GM12874 (cell line): ENCODE results near the gene LRP3.

Experiments used
- CTCF ChIP-seq: IDR thresholded peaks from 2 replicates; pipeline ENCODE4 v1.5.1; 2011; ENCODE audit warnings: low read depth, mild to moderate bottlenecking, control low read depth, low read length, moderate library complexity; ENCODE audit not compliant: insufficient read depth

The LRP3 gene

GRCh38 chr19:33210266-33210940 lies 16.3 kb downstream of the LRP3 start:
- no peak for TF ChIP-seq CTCF

- no peak for TF ChIP-seq CTCF
Measured at GRCh38 chr19:33211794-33212435, 17.8 kb downstream of the LRP3 start.

DNA sequence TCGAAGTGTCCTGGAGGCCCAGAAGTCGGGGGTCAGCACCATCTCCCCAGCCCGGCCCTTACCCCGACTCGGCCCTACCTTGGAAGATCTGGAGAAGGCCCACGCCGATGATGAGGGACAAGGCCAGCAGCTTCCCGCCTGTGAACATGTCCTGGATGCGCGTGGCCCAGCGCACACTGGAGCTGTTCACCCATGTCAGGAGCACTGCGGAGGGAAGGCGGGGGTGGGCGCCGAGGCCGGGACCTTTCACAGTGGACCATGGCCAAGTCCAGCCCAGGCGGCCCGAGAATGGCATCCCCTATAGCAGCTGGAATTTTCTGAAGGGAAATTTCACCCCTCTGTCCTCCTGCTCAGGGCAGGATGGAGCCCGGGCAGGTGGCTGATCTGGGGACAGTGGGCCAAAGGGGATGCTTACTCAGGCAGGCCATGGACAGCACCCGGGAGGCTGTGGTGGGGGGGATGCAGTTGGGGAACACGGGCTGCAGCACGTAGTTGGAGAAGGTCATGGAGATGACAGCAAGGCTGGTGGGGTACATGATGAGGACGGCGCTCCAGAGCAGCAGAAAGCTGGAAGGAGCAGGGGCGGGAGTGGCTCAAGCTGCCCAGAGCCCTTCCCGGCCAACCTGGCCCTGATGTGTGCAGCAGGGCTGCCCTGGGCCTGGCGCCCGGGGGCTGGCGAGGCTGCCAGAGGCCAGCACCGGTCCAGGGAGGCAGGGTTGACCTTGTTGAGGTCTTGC lies 18.5 kb downstream of the LRP3 start:
- no peak for TF ChIP-seq CTCF

- no peak for TF ChIP-seq CTCF
Measured at GRCh38 chr19:33214596-33214995, 20.5 kb downstream of the LRP3 start.

- TF ChIP-seq CTCF: no peak
Measured at GRCh38 chr19:33215438-33216197, 21.5 kb downstream of the LRP3 start.

DNA sequence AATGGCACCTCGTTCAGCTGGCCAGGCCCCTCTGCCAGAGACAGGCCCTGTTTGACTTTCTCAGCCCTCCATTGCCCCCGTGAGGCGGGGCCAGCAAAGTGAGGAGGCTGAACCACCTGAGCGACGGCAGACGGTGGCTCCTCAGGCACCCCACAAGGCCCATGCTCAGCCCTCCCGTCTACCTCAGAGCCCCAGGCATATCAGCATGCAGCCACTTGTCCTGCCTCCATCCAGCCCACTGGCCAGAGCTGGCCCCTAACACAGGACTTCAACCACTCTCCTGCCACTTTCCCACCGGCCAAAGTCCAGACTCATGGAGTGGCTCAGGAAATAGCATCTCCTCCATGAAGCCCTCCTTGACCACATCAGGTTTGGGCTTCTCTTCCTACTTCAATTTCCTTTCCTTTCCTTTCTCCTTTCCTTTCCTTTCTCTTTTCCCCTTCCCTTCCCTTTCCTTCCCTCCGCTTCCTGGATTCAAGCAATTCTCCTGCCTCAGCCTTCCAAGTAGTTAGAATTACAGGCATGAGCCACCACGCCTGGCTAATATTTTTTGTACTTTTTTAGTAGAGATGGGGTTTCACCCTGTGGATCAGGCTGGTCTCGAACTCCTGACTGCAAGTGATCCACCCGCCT lies 22.2 kb downstream of the LRP3 start:
- 0 out of 2 replicates have a peak, but pooled peaks have one; percentile 12 for TF ChIP-seq CTCF

GRCh38 chr19:33217881-33218280 lies 23.8 kb downstream of the LRP3 start:
- TF ChIP-seq CTCF: no peak
